CD14-positive monocyte (primary cell): ENCODE measurements around the gene SKIDA1. TPM values are rescaled to one million over a fixed set of nuclear protein-coding genes. Genes with fewer than 3 reads are reported as not detected.

Experiments used
- DNase-seq, 3 donors: peaks; one replicate each; pipeline ENCODE4 v3.0.0-alpha.2; 2011 to 2022
- H2AFZ ChIP-seq: 2 replicates; pipeline ENCODE4 v1.6.0; 2012; ENCODE audit warnings: mild to moderate bottlenecking, low read depth, low read length, inconsistent platforms; ENCODE audit not compliant: insufficient read depth, poor library complexity, severe bottlenecking
- H3K27ac ChIP-seq, 2 donors: 1 replicate in 1 of 2; 2 replicates in 1 of 2; pipeline ENCODE4 v1.5.1; 2012 to 2013; ENCODE audit warnings: low read length in 2 of 2, control low read depth in 1 of 2, inconsistent platforms in 1 of 2, low read depth in 1 of 2, mild to moderate bottlenecking in 1 of 2
- H3K27me3 ChIP-seq, 2 donors: one replicate each; pipeline versions ENCODE4 v1.6.0 to v1.6.1; 2011 to 2013; ENCODE audit warnings: low read length in 2 of 2; ENCODE audit not compliant: control insufficient read depth in 2 of 2, insufficient read depth in 2 of 2
- H3K36me3 ChIP-seq, 2 donors: replicated peaks in 1 of 2; 1 replicate in 1 of 2; 2 replicates in 1 of 2; pipeline versions ENCODE4 v1.5.1 to v1.6.1; 2012 to 2013; ENCODE audit warnings: low read length in 2 of 2, control low read depth in 1 of 2, inconsistent platforms in 1 of 2, mild to moderate bottlenecking in 1 of 2; ENCODE audit not compliant: insufficient read depth in 2 of 2, control insufficient read depth in 1 of 2
- H3K4me1 ChIP-seq, 2 donors: 1 replicate in 1 of 2; 2 replicates in 1 of 2; pipeline versions ENCODE4 v1.5.1 to v1.6.1; 2012 to 2013; ENCODE audit warnings: low read length in 2 of 2, control low read depth in 1 of 2, inconsistent platforms in 1 of 2, mild to moderate bottlenecking in 1 of 2, moderate library complexity in 1 of 2; ENCODE audit not compliant: insufficient read depth in 2 of 2, control insufficient read depth in 1 of 2
- H3K4me2 ChIP-seq: replicated peaks from 2 replicates; pipeline ENCODE3; 2012; ENCODE audit warnings: low read length, moderate library complexity, mild to moderate bottlenecking; ENCODE audit not compliant: poor library complexity, severe bottlenecking; ENCODE audit errors: extremely low read depth
- H3K4me3 ChIP-seq, 3 experiments: fragments of 200-600 bp in 1 of 3; sonication (generic) in 1 of 3; replicated peaks in 1 of 3; 1 replicate in 2 of 3; 2 replicates in 1 of 3; pipeline ENCODE4 v1.5.1; 2011 to 2013; ENCODE audit warnings: low read length in 3 of 3, mild to moderate bottlenecking in 3 of 3, control low read depth in 2 of 3, low read depth in 2 of 3, inconsistent platforms in 1 of 3, moderate library complexity in 1 of 3
- H3K79me2 ChIP-seq: 2 replicates; pipeline ENCODE4 v1.6.0; 2012; ENCODE audit warnings: mild to moderate bottlenecking, control low read depth, inconsistent platforms, low read length, moderate library complexity; ENCODE audit not compliant: insufficient read depth
- H3K9ac ChIP-seq: 2 replicates; pipeline ENCODE4 v1.6.0; 2017; ENCODE audit warnings: low read length, mild to moderate bottlenecking; ENCODE audit not compliant: insufficient read depth, poor library complexity, severe bottlenecking
- H3K9me3 ChIP-seq, 2 donors: replicated peaks in 1 of 2; 1 replicate in 1 of 2; 2 replicates in 1 of 2; pipeline versions ENCODE4 v1.5.1 to v1.6.1; 2012 to 2013; ENCODE audit warnings: low read length in 2 of 2, control low read depth in 1 of 2; ENCODE audit not compliant: control insufficient read depth in 1 of 2, insufficient read depth in 1 of 2
- H4K20me1 ChIP-seq: 2 replicates; pipeline ENCODE4 v1.6.0; 2012; ENCODE audit warnings: mild to moderate bottlenecking, low read length, control low read depth, moderate library complexity; ENCODE audit not compliant: insufficient read depth
- H3K27ac Mint-ChIP-seq, 7 donors: one replicate each; pipeline ENCODE4 v1.8.0; 2020; ENCODE audit warnings: mild to moderate bottlenecking in 7 of 7, mixed read lengths in 7 of 7, moderate library complexity in 6 of 7, inconsistent platforms in 2 of 7
- H3K27me3 Mint-ChIP-seq, 3 donors: one replicate each; pipeline ENCODE4 v1.8.0; 2021 to 2022; ENCODE audit warnings: low read depth in 3 of 3, mild to moderate bottlenecking in 3 of 3, mixed read lengths in 3 of 3, moderate library complexity in 3 of 3, inconsistent platforms in 1 of 3
- H3K36me3 Mint-ChIP-seq, 2 donors: one replicate each; pipeline ENCODE4 v1.8.0; 2020; ENCODE audit warnings: mixed read lengths in 2 of 2, inconsistent platforms in 1 of 2, mild to moderate bottlenecking in 1 of 2
- H3K4me1 Mint-ChIP-seq: one replicate; pipeline ENCODE4 v1.8.0; 2020; ENCODE audit warnings: mild to moderate bottlenecking, mixed read lengths
- H3K4me3 Mint-ChIP-seq, 2 donors: one replicate each; pipeline ENCODE4 v1.8.0; 2020; ENCODE audit warnings: mild to moderate bottlenecking in 2 of 2, mixed read lengths in 2 of 2, moderate library complexity in 1 of 2
- H3K9me3 Mint-ChIP-seq, 7 donors: one replicate each; pipeline ENCODE4 v1.8.0; 2020 to 2022; ENCODE audit warnings: mixed read lengths in 7 of 7, mild to moderate bottlenecking in 6 of 7, moderate library complexity in 6 of 7, inconsistent platforms in 2 of 7
- WGBS: methylation state at CpG from one replicate; pipeline ENCODE4 v1.1.5; 2013; ENCODE audit warnings: missing lambda C conversion rate; ENCODE audit not compliant: insufficient coverage; 5-methylcytosine and 5-hydroxymethylcytosine counted together
- intact Hi-C, 2 donors: fragments of 100-400 bp; cut with micrococcal nuclease; formaldehyde crosslinking; loops; one replicate each; pipeline versions ENCODE4 v1.15.0 to v1.15.1; 2023
- polyA plus RNA-seq, 3 donors: library from polyadenylated mRNA; depleted of rRNA in 1 of 3; unstranded in 2 of 3; stranded (reverse) in 1 of 3; fragments of 300-500 nt in 2 of 3; fragments of >200 nt in 1 of 3; fragmentation: Illumina TruSeq in 2 of 3; gene quantifications; 1 replicate in 2 of 3; 2 replicates in 1 of 3; pipeline ENCODE4 v1.2.3, GENCODE V29; 2012 to 2021
- TF ChIP-seq, protein P1 (sequence below): fragments of 200-600 bp; IDR thresholded peaks from one replicate; pipeline ENCODE4 v1.8.0; 2022; ENCODE audit warnings: antibody characterized with exemption, mild to moderate bottlenecking

SKIDA1 gene
- polyA plus RNA-seq, 3 donors: 0.04 to 0.15 TPM; not detected in 1

DNA sequence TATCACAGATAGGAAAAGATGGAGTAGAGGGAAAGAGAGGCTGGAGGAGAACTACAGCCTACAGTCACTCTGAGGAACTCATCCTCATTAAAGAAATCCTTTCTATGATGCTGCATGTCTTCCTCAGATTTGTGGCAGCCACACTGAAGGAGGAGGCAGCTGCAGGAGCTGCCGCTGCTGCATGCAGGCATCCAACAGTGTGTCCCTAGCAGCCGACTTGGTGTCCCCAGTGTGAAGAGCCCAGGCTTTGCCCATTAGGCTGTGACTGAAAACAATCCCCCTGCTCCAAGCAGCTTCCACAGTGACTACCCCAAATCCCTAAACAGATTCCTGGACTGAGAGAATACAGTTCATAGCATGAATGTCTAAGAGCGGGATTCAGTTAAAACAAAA lies 23.1 kb downstream of the SKIDA1 start:
- H3K36me3 ChIP-seq: no peaks in the 10 kb centered on the region
- TF ChIP-seq, protein P1, sequence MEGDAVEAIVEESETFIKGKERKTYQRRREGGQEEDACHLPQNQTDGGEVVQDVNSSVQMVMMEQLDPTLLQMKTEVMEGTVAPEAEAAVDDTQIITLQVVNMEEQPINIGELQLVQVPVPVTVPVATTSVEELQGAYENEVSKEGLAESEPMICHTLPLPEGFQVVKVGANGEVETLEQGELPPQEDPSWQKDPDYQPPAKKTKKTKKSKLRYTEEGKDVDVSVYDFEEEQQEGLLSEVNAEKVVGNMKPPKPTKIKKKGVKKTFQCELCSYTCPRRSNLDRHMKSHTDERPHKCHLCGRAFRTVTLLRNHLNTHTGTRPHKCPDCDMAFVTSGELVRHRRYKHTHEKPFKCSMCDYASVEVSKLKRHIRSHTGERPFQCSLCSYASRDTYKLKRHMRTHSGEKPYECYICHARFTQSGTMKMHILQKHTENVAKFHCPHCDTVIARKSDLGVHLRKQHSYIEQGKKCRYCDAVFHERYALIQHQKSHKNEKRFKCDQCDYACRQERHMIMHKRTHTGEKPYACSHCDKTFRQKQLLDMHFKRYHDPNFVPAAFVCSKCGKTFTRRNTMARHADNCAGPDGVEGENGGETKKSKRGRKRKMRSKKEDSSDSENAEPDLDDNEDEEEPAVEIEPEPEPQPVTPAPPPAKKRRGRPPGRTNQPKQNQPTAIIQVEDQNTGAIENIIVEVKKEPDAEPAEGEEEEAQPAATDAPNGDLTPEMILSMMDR: no peak
- H3K4me1 ChIP-seq: peaks cover 13 to 25% of the 10 kb centered on the region in 2 donors
- peaks cover 25% of the 10 kb centered on the region for H3K4me1 Mint-ChIP-seq
- H3K9ac ChIP-seq: no peak overlapping the region
- H2AFZ ChIP-seq: no peak overlapping the region
- no peak overlapping the region for H3K4me2 ChIP-seq
- peaks cover 0 to 10% (median 6%) of the 10 kb centered on the region in 7 donors for H3K9me3 Mint-ChIP-seq
- 94% methylated on average over 2 of the region's 3 CpGs for WGBS
- intact Hi-C loops: loop anchor here (5.0 to 10.0 kb wide), 2 partner anchors 232 to 1485 kb away; no protein-coding TSS in a partner anchor
- peaks cover 3 to 6% of the 10 kb centered on the region in 2 donors for H3K36me3 Mint-ChIP-seq
- no peaks in the 10 kb centered on the region for H4K20me1 ChIP-seq
- H3K4me3 Mint-ChIP-seq: no peak overlapping the region
- peaks cover 25 to 55% of the 10 kb centered on the region in 2 donors for H3K27me3 ChIP-seq
- no peak overlapping the region for H3K27ac Mint-ChIP-seq
- no peak overlapping the region for H3K27ac ChIP-seq
- peaks cover 0 to 6% of the 10 kb centered on the region in 2 donors for H3K9me3 ChIP-seq
- H3K4me3 ChIP-seq: no peak overlapping the region
- H3K27me3 Mint-ChIP-seq: peaks cover 46 to 61% (median 55%) of the 10 kb centered on the region in 3 donors
- no peaks in the 10 kb centered on the region for H3K79me2 ChIP-seq
- no peak for DNase-seq

DNA sequence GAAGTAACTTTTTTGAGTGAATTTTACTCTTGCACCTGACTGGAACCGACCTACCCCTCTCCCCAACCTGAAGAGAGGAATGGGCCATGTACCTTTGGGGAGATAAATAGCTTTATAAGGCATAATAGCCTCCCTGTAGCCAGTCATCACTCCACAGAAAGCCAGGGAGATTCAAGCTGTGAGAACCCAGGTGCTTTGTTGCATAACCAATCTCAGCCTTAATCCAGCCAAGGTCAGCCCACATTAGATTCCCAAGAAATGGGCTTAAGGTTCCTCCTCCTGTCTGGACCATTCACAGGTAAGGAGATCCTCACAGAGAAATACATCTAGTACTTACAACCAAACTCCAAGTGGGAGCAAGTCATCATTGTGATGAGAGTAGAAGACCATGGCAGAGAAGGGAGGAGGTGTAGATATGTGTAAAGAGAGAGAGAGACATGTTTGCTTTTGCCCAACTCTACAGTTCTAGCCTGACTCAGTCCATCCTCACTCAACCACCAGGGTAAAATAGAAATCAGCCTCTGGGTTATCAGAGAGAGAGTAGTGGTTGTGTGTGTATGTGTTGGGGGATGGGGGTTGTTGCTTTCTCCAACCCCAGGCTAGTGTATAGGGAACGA lies 23.6 kb downstream of the SKIDA1 start:
- no peak overlapping the region for H3K27ac ChIP-seq
- Mint-ChIP-seq H3K27ac (no peak overlapping the region), H3K36me3 (peaks cover 3 to 6% of the 10 kb centered on the region in 2 donors), H3K4me1 (peaks cover 28% of the 10 kb centered on the region), H3K4me3 (no peak overlapping the region), H3K9me3 (peaks cover 0 to 10% (median 6%) of the 10 kb centered on the region in 7 donors), H3K27me3 (peaks cover 48 to 64% (median 60%) of the 10 kb centered on the region in 3 donors)
- no peaks in the 10 kb centered on the region for H4K20me1 ChIP-seq
- intact Hi-C loops: loop anchor here (5.0 to 10.0 kb wide), 2 partner anchors 233 to 1485 kb away; no protein-coding TSS in a partner anchor
- peaks cover 0 to 6% of the 10 kb centered on the region in 2 donors for H3K9me3 ChIP-seq
- H3K4me3 ChIP-seq: no peak overlapping the region
- no peaks in the 10 kb centered on the region for H3K79me2 ChIP-seq
- TF ChIP-seq, protein P1: no peak
- no peaks in the 10 kb centered on the region for H3K36me3 ChIP-seq
- no peak overlapping the region for H3K9ac ChIP-seq
- H3K4me1 ChIP-seq: peaks cover 18 to 25% of the 10 kb centered on the region in 2 donors
- DNase-seq: no peak
- H2AFZ ChIP-seq: no peak overlapping the region
- no peak overlapping the region for H3K4me2 ChIP-seq
- WGBS: no CpG with 5 or more reads among the region's 2 CpGs
- H3K27me3 ChIP-seq: peaks cover 28 to 60% of the 10 kb centered on the region in 2 donors
